GM15510 (cell line): ENCODE measurements around the gene EHBP1.

Experiments
- POLR2A ChIP-seq: IDR thresholded peaks from 3 replicates; pipeline ENCODE4 v1.6.1; 2011; ENCODE audit warnings: borderline replicate concordance; ENCODE audit not compliant: insufficient read length; ENCODE audit errors: extremely low read depth

The EHBP1 gene

DNA sequence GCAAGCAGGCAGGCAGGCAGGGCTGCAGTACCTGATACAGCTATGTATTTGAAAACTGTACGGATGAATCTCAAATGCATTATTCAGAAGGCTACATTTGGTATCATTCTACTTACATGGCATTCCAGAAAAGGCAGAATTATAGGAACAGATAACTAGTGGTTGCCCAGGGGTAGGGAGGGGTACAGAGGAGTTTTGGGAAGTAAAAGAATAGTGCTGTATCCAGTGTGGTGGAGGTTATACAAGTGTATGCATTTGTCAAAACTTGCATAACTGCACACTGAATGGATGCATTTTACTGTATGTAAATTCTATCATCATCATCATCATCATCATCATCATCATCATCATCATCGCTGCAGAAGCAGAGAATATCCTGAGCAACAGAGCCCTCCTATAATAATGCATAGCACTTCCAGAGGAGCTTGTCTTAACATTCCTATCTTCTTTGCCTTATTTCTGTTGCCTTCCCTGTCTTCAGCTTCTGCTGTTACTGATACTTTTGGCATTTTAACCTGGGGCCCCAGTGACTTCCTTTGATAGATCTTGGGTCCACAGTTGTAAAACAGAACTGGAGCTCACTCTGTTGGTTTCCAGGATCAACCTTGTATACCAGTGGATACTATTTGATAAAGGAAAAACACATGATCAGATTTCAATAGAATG lies 189.6 kb downstream of the EHBP1 start:
- TF ChIP-seq POLR2A = no peak

DNA sequence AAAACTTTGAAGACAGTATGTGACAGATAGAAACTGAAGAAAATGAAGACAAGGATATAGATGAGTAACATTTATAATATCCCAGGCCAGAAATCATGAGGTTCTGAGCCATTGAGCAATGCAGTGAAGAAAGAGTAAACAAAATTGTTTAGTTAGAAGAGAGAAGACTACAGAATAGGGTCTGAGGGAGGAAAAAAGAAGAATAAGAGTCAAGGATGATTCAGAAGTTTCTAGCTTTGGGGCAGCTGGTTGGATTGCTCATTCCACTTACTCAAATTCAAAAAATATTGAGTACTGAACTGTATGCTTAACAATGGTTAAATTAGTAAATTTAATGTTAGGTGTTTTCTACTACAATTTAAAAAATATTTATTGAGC lies 190.1 kb downstream of the EHBP1 start:
- TF ChIP-seq POLR2A = no peak

DNA sequence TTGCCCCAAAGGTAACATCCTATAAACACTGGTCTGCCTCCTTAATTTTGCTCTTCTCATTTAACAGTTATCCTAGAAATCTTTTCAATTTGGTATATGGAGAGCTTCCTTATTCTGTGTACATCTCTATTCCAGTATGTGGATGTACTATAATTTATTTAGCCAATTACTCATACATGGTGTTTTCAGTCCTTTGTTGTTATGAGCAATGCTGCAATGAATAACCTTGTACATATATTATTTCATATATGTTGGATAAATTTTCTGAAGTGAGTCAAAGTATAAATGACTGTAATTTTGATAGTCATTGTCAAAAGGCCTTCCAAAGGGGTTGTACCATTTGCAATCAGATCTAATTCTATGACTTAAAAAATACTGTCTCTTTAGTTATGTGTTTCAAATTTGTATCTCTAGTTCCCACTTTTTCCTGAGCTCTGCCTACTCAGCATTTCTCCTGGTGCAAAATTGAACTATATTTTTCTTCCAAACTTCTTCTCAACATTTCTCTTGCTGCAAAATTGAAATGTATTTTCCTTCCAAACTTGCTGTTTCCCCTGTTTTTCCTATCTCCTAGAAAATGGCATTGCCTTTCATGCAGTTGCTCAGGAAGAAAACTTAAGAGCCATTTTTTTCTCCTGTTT lies 191.8 kb downstream of the EHBP1 start:
- TF ChIP-seq POLR2A = no peak

DNA sequence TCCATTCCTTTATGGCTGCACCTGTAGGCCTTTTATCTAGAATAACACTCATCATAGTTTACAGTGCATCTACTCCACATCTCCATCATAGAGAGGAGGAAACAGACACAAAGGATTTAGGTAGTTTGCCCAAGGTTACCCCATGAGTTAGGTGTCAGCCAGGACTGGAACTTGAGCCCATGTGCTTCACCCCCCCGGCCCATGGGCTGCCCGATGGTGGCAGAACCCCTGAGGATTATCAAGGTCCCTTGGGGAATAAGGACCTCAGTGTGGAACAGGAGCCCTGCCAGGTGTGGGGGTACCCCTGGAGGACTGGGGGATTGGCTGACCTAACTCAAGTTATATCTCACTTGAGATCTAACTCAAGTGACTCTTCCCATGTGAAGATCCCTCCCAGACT lies 198.8 kb downstream of the EHBP1 start:
- TF ChIP-seq POLR2A = no peak

DNA sequence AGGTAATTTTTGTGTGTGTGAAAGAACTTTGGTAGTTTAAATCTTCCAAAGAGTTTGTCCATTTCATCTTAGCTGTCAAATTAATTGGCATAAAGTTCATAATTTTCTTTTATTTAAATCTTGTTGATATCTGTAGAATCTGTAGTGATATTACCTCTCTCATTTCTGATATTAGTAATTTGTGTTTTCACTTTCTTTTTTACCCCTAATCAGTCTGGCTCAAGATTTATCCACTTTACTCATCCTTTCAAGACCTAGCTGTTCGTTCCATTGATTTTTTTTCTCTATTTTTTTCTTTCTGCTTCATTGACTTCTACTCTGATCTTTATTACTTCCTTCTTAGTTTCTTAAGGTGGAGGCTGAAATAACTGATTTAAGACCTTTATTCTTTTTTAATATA lies 202.6 kb downstream of the EHBP1 start:
- TF ChIP-seq POLR2A = no peak

DNA sequence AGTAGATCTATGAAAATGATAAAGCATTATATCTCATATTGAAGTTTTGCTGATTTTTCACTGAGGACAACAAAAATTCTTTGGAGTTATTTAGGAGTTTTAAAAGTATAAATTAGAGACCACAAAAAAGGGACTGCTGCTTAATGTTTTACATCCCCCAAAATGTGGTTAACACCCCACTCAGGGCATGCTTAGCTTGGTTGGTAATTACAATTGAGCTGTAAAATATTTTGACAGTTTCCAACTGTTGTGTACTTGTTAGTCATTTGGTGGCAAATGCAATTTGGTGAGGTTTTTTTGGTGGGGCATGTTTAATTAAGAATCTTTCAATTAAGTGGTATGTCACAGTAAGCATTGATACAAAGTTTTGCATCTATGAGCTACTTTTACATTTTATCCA lies 207.8 kb downstream of the EHBP1 start:
- no peak for TF ChIP-seq POLR2A

DNA sequence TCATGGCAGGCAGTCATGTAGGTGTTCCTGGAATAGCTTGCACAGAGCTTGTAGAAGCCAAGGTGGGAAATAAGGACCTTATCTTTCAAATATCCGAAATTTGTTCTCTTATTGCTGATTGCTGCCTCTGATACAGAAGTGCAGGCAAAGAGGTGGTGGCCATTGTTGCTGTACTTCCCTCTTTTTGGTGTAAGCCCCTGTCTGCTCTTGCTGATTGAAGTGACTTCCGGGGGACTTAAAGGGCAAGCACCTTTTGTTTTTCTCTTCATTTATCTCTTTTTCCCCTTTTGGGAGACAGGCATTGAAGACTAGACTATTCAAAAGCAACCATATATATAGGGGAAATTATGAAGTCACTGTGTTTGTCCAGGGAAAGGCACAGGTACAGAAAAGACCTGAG lies 213.5 kb downstream of the EHBP1 start:
- no peak for TF ChIP-seq POLR2A

DNA sequence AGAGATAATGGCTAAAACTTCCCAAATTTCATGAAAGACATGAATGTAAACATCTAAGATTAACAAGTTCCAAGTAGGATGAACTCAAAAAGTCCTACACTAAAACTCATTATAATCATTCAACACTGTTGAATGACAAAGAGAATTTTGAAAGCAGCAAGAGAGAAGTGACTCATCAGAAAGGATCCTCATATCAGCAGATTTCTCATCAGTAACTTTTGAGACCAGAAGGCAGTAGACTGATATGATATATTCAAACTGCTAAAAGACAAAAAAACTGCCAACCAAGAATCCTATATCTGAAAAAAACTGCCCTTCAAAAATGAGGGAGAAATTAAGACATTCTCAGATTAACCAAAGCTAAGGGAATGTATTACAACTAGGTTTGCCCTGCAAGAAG lies 214.6 kb downstream of the EHBP1 start:
- no peak for TF ChIP-seq POLR2A

DNA sequence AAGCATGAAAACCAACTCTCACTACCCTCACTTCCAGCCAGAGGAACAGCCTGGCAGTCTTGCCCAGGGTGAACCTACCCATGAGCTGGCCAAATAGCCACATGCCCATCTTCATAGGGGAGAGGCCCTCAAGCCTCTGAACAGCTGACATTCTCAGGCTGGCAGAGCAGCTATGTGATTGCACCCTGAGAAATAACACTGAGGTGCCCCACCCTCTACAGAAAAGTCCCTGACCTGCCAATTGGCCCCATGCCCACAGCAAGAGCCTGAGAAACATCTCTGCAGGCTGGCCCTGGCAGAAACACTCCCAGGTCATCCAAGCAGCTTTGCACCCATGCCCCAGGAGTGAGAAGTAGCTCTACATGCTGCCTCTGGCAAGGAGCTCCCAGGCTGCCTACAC lies 217.7 kb downstream of the EHBP1 start:
- TF ChIP-seq POLR2A = no peak

DNA sequence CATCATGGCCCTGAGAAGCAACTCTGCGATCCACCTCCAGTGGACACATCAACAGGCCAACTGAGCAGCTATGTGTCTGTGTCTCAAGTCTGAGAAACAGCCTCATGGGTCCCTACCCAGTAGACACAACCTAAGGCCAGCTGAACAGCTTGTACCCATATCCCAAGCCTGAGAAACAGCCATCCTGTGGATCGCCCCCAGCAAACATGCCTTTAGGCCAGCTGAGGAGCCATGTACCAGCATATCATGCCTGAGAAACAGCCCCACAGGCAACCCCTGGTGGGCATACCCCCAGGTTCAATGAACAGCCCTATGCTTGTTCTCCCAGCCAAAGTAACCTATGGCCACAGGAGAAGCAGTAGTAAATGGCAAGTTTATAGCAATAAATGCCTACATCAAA lies 218.4 kb downstream of the EHBP1 start:
- TF ChIP-seq POLR2A = no peak

DNA sequence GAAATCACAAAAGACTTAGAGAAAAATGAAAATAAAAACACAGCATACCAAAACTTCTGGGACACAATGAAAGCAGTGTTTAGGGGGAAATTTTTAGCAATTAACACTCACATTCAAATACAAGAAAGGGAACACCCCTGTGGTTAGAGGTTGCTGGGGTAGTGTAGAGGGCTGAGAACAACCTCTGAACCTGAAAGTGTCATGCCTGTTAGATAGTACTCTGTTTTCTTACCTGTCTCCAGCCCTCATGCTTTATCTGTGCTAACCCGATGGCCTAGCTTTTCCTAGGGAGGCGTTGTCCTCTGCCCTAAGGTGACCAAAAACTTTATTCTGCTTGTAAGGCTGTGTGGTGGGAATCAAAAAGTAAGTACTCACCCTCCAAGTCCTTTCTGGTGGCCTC lies 222.5 kb downstream of the EHBP1 start:
- no peak for TF ChIP-seq POLR2A

DNA sequence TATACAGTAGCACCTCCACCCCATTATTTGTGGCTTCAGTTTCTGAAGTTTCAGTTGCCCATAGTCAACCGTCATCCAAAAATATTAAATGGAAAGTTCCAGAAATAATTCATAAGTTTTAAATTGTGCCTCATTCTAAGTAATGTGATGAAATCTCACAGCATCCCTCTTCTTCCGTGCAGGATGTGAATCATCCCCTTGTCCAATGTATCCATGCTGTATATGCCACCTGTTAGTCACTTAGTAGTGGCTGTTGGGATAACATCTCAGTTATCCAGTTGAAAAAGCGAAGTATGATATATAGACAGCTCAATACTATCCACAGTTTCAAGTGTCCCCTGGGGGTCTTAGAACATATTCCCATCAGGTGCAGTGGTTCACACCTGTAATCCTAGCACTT lies 226.0 kb downstream of the EHBP1 start:
- TF ChIP-seq POLR2A = no peak

DNA sequence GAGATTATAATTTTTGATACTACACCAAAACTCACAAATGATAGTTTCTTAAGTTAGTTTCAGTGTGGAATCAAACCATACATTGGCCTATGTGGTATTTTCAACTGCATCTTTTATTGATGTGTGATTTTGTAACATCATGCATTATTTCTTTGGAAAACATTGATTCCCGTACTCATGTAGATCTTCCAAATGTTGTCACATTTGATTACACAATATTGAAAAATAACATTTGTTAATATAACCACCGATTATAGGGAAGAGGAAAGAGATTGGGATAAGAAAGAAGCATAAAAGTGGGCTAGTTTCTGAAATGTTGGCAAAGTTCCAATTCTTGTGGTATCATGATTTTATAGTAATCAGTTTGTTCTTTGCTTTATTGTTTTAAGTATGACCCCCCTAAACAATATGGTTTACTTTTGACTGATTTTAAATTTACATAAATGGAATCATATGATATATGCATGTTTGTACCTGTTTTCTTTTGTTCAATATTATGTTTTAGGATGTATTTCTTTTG lies 227.9 kb downstream of the EHBP1 start:
- no peak for TF ChIP-seq POLR2A

DNA sequence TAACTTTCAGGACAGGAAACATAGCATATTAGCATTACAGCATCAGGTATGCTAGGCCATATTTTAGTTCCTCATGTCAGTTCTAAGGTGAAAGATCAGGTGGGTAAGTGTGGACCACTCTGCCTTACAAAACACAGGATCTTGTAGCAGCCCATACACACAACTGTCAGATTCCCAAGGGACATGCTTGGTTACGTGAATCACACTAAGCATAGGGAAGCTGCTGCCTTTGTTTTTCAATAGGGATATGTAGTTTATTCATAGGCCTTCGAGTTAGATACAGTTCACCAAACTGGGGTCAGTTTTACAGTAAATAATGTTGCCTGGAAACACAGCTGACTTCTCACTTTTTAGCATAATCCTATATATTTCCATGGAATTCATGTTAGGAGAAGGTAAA lies 229.0 kb downstream of the EHBP1 start:
- TF ChIP-seq POLR2A = no peak

DNA sequence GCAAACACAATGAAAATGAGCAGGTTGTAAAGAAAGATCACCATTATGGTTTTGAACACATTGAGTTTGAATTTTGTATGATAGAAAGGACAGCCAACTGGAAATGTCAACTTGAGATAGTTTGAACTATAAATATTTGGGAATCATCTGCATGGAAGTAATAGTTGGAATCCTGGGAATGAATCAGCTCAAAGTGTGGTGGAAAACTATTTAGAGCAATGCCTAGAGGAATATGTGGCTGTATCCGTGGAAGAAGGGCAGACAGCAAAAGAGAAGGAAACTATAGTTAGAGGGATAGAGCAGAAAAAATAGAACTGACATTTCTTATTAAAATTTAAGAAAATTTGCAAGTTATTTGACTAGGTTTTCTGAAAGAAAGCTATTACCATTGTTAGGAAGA lies 232.6 kb downstream of the EHBP1 start:
- TF ChIP-seq POLR2A = no peak

DNA sequence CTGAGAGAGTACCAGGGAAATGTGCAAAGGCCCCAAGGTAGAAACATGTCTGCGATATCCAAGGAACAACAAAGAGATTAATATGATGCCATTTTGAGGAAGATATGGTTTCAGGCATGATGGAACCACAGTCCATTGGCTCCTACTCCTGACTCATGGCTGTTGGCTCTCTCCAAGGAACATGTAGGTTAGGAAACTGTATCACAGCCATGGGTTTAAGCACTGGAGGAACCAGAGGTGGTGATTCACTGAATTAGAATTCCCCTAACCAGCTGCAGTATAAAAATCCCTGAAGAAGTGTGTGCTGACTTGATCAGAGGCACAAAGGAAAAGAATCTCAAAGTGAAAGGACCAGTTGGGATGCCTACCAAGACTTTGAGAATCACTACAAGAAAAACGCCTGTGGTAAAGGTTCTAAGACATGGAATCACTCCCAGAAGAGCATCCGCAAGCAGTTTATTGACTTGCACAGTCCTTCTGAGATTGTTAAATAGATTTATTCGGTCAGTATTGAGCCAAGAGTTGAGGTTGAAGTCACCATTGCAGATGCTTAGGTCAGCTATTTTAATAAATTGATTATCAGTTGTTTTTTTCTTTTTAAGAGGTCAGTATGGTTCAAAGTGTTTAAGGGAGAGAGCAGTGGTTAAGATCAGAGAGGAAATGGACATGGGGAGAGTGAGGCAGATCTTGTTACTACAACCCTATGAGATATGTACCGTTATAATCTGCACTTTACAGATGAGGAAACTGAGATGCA lies 234.4 kb downstream of the EHBP1 start:
- TF ChIP-seq POLR2A = no peak
